Right cardiac atrium (tissue), 5 donors: Measurements from ENCODE around the gene SYNJ1. TPM values are rescaled to one million over a fixed set of nuclear protein-coding genes. Genes with fewer than 3 reads are reported as not detected.
A peak's percentile ranks its signal among the peaks of the same experiment; 100 is the strongest.
"Not testable (repeated sequence)": the region's sequence is repeated elsewhere in the genome, so short reads cannot be mapped to it uniquely, and the experiment has no call there.

Experiments used
- ATAC-seq, 2 donors: fragments of 200-7000 bp; cut with Tn5 transposase; one replicate each; pipeline versions ENCODE4 v1.8.0 to v1.9.1; 2020; ENCODE audit warnings: moderate library complexity in 2 of 2, mild to moderate bottlenecking in 1 of 2
- DNase-seq, 3 donors: peaks; one replicate each; pipeline ENCODE4 v3.0.0-alpha.2; 2020
- H3K27ac ChIP-seq: one replicate; pipeline ENCODE4 v1.5.1; 2013; ENCODE audit warnings: mild to moderate bottlenecking, low read length, control low read depth, moderate library complexity
- H3K27me3 ChIP-seq: one replicate; pipeline ENCODE4 v1.6.1; 2013; ENCODE audit not compliant: control insufficient read depth, insufficient read depth
- H3K4me1 ChIP-seq: one replicate; pipeline ENCODE4 v1.6.1; 2013; ENCODE audit warnings: low read length; ENCODE audit not compliant: control insufficient read depth, insufficient read depth
- H3K4me3 ChIP-seq: one replicate; pipeline ENCODE4 v1.5.1; 2013; ENCODE audit warnings: low read length, control low read depth
- H3K9me3 ChIP-seq: one replicate; pipeline ENCODE4 v1.6.1; 2013; ENCODE audit warnings: low read length; ENCODE audit not compliant: control insufficient read depth
- WGBS: extraction: QIAGEN DNeasy Blood & Tissue Kit; methylation state at CpG from one replicate; pipeline ENCODE4 v1.1.7; 2013; 5-methylcytosine and 5-hydroxymethylcytosine counted together
- intact Hi-C, 4 donors: fragments of 100-400 bp; cut with DNase I; formaldehyde crosslinking; loops; one replicate each; pipeline versions ENCODE4 v1.11.0 to v1.14.0; 2022 to 2023
- polyA plus RNA-seq: library from polyadenylated mRNA; stranded (reverse); fragments of 200-250 nt; gene quantifications from one replicate; pipeline ENCODE4 v1.2.3, GENCODE V29; 2013
- total RNA-seq, 4 donors: library from RNA; stranded (reverse); fragmentation: NEBNext Ultra II Directional; extraction: Animal tissue kit (Norgen Biotek cat#: 25700); gene quantifications; one replicate each; pipeline ENCODE4 v1.2.1, GENCODE V29; 2021
- donor health status: healthy with polysubstance abuse.
- donor health status: DM: no; HTN: yes; CAD: no.
- donor health status: DM: no; HTN: no; CAD: no.
- donor health status: DM: no; HTN: yes; CAD: no; lungs with severe emphysema.
- donor health status: DM: yes; HTN: yes; CAD: no.

The SYNJ1 gene
- total and polyA plus RNA-seq, 5 donors = 5.8 to 16.9 (median 15.5) TPM

GRCh38 chr21:32712043-32712442, 15.8 kb downstream of the SYNJ1 start:
- intact Hi-C loops = no loop called here
- H3K27me3 ChIP-seq = no peaks in the 10 kb centered on the region
- no peaks in the 10 kb centered on the region for H3K9me3 ChIP-seq
- H3K4me3 ChIP-seq = no peak overlapping the region
- ATAC-seq (no peak), DNase-seq (no peak)
- no peak overlapping the region for H3K27ac ChIP-seq
- no peaks in the 10 kb centered on the region for H3K4me1 ChIP-seq

- Histone ChIP-seq H3K4me1 (no peaks in the 10 kb centered on the region), H3K27me3 (no peaks in the 10 kb centered on the region), H3K9me3 (no peaks in the 10 kb centered on the region), H3K4me3 (no peak overlapping the region), H3K27ac (no peak overlapping the region)
- intact Hi-C loops = no loop called here
- 60% methylated on average over 4 of the region's 4 CpGs for WGBS
- DNase-seq = no peak
- no peak for ATAC-seq
Observed at GRCh38 chr21:32710987-32711386, 16.8 kb downstream of the SYNJ1 start.

- H3K9me3 ChIP-seq = no peaks in the 10 kb centered on the region
- ATAC-seq (no peak), DNase-seq (no peak)
- H3K27ac ChIP-seq = no peak overlapping the region
- no peaks in the 10 kb centered on the region for H3K27me3 ChIP-seq
- intact Hi-C loops = no loop called here
- no peaks in the 10 kb centered on the region for H3K4me1 ChIP-seq
- WGBS = 83% methylated on average over 4 of the region's 4 CpGs
- no peak overlapping the region for H3K4me3 ChIP-seq
Observed at GRCh38 chr21:32710069-32710784, 17.6 kb downstream of the SYNJ1 start.

GRCh38 chr21:32708069-32708468, 19.7 kb downstream of the SYNJ1 start:
- Histone ChIP-seq H3K27me3 (no peaks in the 10 kb centered on the region), H3K27ac (no peak overlapping the region), H3K9me3 (no peaks in the 10 kb centered on the region), H3K4me1 (no peaks in the 10 kb centered on the region), H3K4me3 (no peak overlapping the region)
- 58% methylated on average over 6 of the region's 6 CpGs for WGBS
- intact Hi-C loops = no loop called here
- peak in 1 of 2 donors; percentile 74 for ATAC-seq
- no peak for DNase-seq

- Histone ChIP-seq H3K9me3 (no peaks in the 10 kb centered on the region), H3K4me1 (peaks cover 3% of the 10 kb centered on the region), H3K27me3 (no peaks in the 10 kb centered on the region), H3K27ac (no peak overlapping the region), H3K4me3 (no peak overlapping the region)
- intact Hi-C loops = no loop called here
- 96% methylated on average over 4 of the region's 4 CpGs for WGBS
- ATAC-seq = no peak
- DNase-seq = no peak
Observed at GRCh38 chr21:32705901-32706300, 21.9 kb downstream of the SYNJ1 start.

- H3K9me3 ChIP-seq = no peaks in the 10 kb centered on the region
- WGBS = 92% methylated on average over 1 of the region's 1 CpG
- no peak overlapping the region for H3K4me3 ChIP-seq
- no peak overlapping the region for H3K27ac ChIP-seq
- H3K4me1 ChIP-seq = peaks cover 3% of the 10 kb centered on the region
- intact Hi-C loops = no loop called here
- no peak for ATAC-seq
- H3K27me3 ChIP-seq = no peaks in the 10 kb centered on the region
- no peak for DNase-seq
Observed at GRCh38 chr21:32705139-32705538, 22.7 kb downstream of the SYNJ1 start.

- ATAC-seq = peak in 1 of 2 donors; percentile 50
- no peak overlapping the region for H3K27ac ChIP-seq
- intact Hi-C loops = no loop called here
- peaks cover 3% of the 10 kb centered on the region for H3K4me1 ChIP-seq
- H3K9me3 ChIP-seq = no peaks in the 10 kb centered on the region
- H3K27me3 ChIP-seq = no peaks in the 10 kb centered on the region
- no peak for DNase-seq
- no peak overlapping the region for H3K4me3 ChIP-seq
- 20% methylated on average over 4 of the region's 4 CpGs for WGBS
Observed at GRCh38 chr21:32702702-32703101, 25.1 kb downstream of the SYNJ1 start.

- Histone ChIP-seq H3K4me3 (no peak overlapping the region), H3K27ac (no peak overlapping the region), H3K27me3 (no peaks in the 10 kb centered on the region), H3K9me3 (no peaks in the 10 kb centered on the region), H3K4me1 (peaks cover 3% of the 10 kb centered on the region)
- 32% methylated on average over 8 of the region's 8 CpGs for WGBS
- DNase-seq (peak in 1 of 3 donors; percentile 33), ATAC-seq (peak; percentile 32 to 41)
- intact Hi-C loops = no loop called here
Observed at GRCh38 chr21:32698971-32699693, 28.7 kb downstream of the SYNJ1 start.

GRCh38 chr21:32698286-32698685, 29.5 kb downstream of the SYNJ1 start:
- Histone ChIP-seq H3K9me3 (no peaks in the 10 kb centered on the region), H3K4me3 (no peak overlapping the region), H3K4me1 (peaks cover 3% of the 10 kb centered on the region), H3K27ac (no peak overlapping the region), H3K27me3 (no peaks in the 10 kb centered on the region)
- ATAC-seq (no peak), DNase-seq (no peak)
- intact Hi-C loops = no loop called here
- WGBS = 76% methylated on average over 2 of the region's 2 CpGs

- H3K27me3 ChIP-seq, DNase-seq, H3K4me3 ChIP-seq, intact Hi-C loops, H3K9me3 ChIP-seq, H3K27ac ChIP-seq, ATAC-seq, H3K4me1 ChIP-seq: not testable (repeated sequence)
- WGBS = 99% methylated on average over 7 of the region's 7 CpGs
Observed at GRCh38 chr21:32695482-32695881, 32.3 kb downstream of the SYNJ1 start.

GRCh38 chr21:32693581-32693980, 34.2 kb downstream of the SYNJ1 start:
- no peaks in the 10 kb centered on the region for H3K9me3 ChIP-seq

More at GRCh38 chr21:32693581-32693980, 34.2 kb downstream of the SYNJ1 start:
- ATAC-seq (no peak), DNase-seq (no peak)
- intact Hi-C loops = no loop called here
- H3K27me3 ChIP-seq = no peaks in the 10 kb centered on the region
- no peak overlapping the region for H3K27ac ChIP-seq
- H3K4me1 ChIP-seq = no peaks in the 10 kb centered on the region
- no peak overlapping the region for H3K4me3 ChIP-seq
